ENCODE results near the gene NRBF2.

GRCh38 chr10:63129888-63130287 is 3.2 kb upstream of the NRBF2 start:
- no peak for TF ChIP-seq CTCF (IDR thresholded peaks at IDR 0.05; ENCODE audit: low read length)
- no peak for TF ChIP-seq EZH2 (optimal IDR thresholded peaks at IDR 0.05; ENCODE audit: low read depth, low read length)
- TF ChIP-seq EZH2phosphoT487 (IDR thresholded peaks at IDR 0.05; ENCODE audit: low read length), result no peak

Measured in MM.1S (cell line).